Breast epithelium (tissue), 3 donors: Measurements from ENCODE around the gene BDKRB1.

ENCODE experiments used
- POLR2A ChIP-seq: fragments of 450-650 bp; IDR thresholded peaks from one replicate; pipeline ENCODE4 v1.6.1; 2016; ENCODE audit warnings: antibody characterized with exemption, mild to moderate bottlenecking, moderate library complexity
- TF ChIP-seq, protein P1 (sequence below), 3 donors: fragments of 450-650 bp; IDR thresholded peaks; one replicate each; pipeline ENCODE4 v1.5.1; 2016 to 2017; ENCODE audit warnings: antibody characterized with exemption in 3 of 3, mild to moderate bottlenecking in 3 of 3, moderate library complexity in 3 of 3

- TF ChIP-seq, protein P1, sequence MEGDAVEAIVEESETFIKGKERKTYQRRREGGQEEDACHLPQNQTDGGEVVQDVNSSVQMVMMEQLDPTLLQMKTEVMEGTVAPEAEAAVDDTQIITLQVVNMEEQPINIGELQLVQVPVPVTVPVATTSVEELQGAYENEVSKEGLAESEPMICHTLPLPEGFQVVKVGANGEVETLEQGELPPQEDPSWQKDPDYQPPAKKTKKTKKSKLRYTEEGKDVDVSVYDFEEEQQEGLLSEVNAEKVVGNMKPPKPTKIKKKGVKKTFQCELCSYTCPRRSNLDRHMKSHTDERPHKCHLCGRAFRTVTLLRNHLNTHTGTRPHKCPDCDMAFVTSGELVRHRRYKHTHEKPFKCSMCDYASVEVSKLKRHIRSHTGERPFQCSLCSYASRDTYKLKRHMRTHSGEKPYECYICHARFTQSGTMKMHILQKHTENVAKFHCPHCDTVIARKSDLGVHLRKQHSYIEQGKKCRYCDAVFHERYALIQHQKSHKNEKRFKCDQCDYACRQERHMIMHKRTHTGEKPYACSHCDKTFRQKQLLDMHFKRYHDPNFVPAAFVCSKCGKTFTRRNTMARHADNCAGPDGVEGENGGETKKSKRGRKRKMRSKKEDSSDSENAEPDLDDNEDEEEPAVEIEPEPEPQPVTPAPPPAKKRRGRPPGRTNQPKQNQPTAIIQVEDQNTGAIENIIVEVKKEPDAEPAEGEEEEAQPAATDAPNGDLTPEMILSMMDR (IDR thresholded peaks at IDR 0.05): no peak
- TF ChIP-seq POLR2A: no peak
Observed at GRCh38 chr14:96235426-96235825, 20.6 kb upstream of the BDKRB1 start.
